Stimulated activated CD4-positive, alpha-beta T cell treated with anti-CD3 and anti-CD28 coated beads, TNF-alpha, amount 100 ng/mL, for 48 hours (primary cell): ENCODE measurements around the gene COL19A1.
"Not testable (repeated sequence)": the region's sequence is repeated elsewhere in the genome, so short reads cannot be mapped to it uniquely, and the experiment has no call there.

ENCODE experiments used
- DNase-seq, 3 donors: peaks; one replicate each; pipeline ENCODE4 v3.0.0-alpha.2; 2020; ENCODE audit warnings: low read depth in 3 of 3

Gene COL19A1

DNA sequence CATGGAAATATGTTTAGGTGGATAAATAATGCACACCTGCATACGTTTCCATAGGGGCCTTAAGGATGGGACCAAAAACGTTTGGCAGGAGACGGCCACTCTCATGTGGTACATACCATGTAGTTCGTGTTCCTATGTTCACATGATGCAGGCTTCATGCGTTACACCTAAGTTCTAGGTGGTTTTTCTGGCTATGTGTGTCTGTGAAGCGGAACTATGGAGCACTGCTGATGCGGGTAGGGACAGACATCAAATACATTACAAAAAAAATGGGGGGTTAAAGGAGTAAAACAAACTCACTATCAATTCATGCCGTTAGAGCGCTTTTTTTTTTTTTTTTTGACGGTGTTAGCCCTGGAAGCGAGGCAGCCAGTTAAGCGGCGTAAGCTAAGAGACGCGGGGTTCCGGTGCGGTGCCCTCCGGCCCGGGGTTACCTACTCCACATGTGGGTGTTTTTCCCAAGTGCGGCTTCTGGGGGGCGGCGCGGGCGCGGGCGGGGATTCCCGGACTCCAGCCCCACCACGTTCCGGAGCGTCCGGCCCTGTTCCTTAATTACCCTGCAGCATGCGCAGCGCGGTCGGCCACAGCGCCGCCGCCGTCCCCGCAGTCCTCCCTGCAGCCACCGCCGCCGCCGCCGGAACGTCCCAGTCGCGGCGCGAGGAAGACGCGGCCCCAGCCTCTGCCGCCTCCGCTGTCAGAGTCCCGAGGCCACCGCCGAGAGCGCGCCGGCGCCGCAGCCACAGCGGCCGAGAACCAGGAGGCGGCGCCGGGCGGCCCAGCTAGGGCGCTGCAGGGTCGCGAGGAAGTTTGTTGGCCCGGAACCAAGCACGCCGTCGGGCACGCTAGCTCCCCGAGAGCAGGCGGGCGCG lies 648 bp downstream of the COL19A1 start:
- DNase-seq: peak; percentile 26 to 36 (median 32)

DNA sequence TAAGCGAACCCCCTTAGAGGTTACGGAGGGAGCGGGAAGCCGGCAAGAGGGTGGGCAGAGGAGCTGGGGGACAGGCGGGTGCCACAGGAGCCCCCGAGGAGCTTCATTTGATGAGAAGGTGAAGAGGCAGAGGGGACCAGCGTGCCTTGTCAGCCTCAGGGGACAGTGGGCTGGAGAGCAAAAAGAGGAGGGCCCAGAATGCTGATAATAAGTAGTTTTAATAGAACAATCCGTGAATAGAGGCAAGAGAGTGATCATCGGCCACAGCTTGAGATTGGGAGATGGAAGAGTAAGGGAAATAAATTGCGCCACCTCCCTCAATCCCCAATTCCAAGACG lies 1.3 kb downstream of the COL19A1 start:
- no peak for DNase-seq

DNA sequence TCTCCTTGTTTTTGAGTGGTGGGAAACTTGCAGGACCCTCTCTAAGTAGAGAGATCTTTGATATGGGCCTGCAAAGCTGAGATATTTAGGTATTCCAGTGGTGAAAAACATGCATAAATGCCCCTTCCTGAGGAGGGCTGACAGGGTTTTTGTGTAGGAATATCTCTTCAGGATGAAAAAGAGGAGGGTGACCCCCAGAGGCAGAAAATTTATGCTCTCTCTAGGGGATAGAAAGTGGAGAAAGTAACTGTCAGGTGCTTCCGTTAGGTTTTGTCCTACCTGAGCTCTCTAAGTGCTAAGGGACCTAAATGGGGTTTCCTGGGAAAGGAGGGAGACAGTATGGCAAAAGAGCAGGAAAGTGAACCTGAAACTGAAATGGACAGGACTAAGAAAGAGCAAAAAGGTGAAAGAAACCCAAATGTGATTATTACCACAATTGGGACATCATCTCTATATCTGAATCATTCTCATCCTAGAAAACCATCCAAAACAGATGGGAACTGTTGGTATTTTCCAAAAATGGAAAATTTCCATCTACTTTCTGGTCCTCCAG lies 2.0 kb downstream of the COL19A1 start:
- DNase-seq: no peak

DNA sequence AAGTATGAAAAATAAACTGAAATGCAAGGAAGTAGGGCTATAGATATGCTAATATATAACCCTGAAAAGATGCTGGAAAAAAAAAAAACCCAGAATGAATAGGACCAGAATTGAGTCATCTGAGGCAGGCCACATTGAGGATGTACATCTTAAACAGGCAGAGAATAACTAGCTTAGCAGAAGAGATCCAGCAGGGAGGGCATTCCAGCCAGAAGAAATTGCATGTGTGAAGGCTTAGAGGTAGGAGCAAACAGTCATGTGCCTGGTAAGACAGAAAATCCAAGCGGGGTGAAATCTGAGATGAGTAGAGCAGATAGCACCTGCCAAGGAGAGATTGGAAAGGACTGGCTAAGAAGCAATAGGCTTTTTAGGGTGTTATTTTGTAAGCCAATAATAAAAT lies 2.6 kb downstream of the COL19A1 start:
- no peak for DNase-seq

DNA sequence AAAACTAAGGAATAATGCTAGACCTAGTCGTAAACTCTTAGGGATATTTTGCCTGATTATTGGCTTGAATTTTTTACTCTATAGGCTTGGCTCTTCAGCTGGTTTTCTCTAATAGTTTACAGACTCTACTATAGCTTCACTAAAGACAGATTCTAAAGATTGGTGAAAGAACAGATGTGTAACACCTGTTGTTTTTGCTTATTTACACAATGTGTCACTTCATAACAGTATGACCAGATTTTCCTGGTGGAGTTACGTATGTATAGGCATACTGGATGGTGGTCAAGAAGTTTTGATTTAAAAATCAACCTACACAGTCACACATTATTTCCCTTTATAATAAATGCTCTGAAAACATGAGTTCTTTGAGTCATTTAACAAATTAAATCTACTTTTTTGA lies 4.8 kb downstream of the COL19A1 start:
- DNase-seq: no peak

DNA sequence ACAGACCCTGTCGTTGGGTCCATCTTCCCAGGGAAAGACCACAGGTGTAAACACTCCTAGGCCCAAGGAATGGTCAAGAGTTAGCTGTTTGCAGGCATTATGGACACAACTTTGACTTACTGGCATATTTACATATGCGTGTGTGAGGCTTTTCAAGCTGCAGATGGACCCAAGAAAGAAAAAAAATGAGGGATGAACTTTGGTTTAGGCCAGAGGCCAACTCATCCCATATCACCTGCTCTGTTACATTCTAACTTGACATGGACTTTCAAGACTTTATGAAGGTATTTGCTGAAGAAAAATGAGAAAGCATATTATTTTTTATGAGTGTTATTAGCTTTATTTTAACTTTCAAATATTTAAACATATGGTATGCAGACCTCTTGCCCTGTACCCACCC lies 6.9 kb downstream of the COL19A1 start:
- DNase-seq: no peak

DNA sequence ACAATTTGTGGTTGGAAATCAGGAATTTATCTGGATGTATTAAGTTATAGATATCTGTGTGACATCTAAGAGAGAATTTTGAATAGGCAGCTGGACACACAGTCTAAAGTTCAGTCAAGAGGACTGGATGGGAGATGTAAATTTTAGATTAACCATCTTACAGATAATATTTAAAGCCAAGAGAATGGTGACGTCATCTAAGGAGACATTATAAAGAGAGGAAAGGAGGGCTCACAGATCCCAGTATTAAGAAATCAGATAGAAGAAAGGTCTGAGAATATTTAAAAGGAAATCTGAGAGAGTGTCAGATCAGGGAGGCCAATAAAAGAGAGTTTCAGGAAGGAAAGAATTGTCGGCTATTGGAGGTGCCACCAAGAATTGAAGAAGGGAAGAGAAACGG lies 9.4 kb downstream of the COL19A1 start:
- DNase-seq: no peak

DNA sequence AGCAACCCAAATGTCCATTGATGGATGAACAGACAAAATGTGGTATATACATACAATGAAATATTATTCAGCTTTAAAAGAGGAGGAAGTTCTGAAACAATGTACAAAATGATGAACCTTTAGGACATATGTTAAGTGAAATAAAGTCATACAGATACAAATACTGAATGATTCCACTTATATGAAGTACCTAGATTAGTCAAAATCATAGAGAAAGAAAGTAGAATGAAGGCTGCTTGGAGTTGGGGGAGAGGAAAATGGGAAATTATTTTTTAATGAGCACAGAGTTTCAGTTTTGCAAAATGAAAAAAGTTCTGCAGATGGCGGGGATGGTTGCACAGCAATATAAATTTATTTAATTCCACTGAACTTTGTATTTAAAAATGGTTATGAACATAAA lies 12.4 kb downstream of the COL19A1 start:
- DNase-seq: no peak

DNA sequence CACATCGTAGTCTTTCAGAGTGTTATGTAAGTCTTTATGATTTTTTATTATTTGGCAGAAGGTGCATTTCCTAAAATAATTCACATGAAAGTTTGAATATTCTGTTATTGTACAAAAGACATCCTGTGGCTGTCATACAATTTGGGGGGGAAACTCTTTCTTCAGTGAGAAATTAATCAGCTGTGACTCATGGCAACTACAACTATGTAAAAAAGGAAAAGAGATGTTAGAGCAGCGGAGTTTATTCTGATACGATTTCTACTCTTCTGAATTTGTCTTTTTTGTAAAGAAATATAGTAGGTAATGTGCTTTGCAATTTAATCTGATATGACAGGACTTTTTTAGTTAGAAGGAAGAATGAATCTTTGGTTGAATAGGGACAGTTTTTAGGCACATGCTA lies 14.2 kb downstream of the COL19A1 start:
- no peak for DNase-seq

DNA sequence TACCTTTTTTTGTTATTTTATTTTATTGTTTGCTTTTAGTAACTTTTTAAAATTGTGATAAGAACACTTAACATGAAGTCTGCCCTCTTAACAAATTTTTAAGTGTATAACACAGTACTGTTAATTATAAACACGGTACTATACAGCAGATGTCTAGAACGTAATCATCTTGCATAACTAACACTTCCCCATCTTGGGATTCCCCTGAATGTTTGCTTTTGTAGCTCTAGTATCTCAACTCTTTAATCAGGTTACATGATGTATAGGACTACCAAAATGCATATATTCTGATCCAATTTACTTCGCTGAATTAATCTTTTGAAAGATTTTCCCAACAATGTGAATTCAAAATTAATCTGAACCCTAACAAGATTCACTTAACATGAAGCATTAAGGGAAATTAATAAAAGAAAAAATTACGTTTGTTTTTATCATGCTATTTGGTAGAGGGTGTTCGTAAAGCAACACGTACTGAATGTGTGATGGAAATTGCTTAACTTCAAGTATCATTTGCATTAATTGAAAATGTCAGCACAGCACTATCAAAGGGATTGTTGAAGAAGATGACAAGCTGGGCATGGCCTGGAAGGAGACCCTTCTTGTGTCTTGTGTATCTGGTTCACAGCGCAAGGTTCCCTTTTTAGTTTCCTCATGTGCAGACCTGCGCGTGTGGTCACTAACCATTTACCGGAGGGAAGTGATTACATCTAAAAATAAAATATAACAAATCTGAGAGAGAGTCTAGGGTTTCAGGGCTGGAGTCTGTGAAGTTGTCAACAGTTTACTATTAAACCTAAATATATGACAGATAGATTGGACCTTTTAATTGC lies 15.2 kb downstream of the COL19A1 start:
- DNase-seq: no peak

DNA sequence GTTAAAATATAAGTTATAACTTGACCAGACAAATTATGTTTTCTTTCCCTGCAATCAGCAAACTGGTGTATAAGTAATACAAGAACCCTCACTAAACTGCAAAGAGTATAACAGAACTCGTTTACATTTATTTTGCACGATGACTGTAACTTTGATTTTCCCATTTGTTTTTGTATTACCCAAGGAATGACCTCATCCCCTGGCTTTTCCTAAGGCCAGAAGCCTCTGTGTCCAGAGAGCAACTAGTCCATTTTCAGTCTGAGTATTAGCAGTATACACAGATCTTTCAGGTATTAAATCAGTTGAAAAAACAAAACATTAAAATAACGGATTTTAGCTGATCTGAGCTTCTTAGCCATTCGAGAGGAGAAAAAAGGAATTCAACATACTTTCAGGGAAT lies 17.2 kb downstream of the COL19A1 start:
- DNase-seq: no peak

DNA sequence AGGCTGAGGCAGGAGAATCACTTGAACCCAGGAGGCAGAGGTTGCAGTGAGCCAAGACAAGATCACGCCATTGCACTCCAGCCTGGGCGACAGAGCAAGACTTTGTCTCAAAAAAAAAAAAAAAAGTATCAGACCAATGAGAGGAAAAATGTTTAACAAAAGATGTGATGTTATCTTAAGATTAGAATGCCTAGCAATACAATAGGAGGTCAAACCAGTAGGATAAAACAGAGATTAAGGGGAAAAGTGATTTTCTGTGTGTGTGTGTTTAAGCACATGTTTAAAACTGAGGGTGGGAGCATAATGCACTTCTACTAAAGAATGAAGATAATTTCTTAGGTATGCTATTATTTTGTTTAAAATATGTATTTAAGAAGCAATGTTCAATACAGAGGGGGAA lies 17.9 kb downstream of the COL19A1 start:
- DNase-seq: no peak

DNA sequence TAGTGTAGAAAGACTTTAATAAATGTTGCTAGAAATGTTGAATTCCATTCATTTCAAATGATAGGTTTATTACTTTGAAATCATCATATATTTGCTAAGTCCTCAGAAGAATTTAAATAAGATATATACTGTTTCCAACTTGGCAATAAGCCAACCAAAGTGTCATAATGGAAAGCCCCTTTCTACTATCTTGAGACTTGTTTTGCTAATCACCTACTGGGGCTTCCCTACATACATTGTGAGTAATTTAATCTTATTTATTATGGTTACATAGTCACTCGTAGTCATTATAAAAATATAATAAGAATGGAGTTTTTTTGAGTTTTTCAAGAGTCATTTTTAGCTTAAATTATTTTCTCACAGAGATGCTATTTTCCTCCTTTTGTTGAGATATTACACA lies 20.7 kb downstream of the COL19A1 start:
- no peak for DNase-seq

DNA sequence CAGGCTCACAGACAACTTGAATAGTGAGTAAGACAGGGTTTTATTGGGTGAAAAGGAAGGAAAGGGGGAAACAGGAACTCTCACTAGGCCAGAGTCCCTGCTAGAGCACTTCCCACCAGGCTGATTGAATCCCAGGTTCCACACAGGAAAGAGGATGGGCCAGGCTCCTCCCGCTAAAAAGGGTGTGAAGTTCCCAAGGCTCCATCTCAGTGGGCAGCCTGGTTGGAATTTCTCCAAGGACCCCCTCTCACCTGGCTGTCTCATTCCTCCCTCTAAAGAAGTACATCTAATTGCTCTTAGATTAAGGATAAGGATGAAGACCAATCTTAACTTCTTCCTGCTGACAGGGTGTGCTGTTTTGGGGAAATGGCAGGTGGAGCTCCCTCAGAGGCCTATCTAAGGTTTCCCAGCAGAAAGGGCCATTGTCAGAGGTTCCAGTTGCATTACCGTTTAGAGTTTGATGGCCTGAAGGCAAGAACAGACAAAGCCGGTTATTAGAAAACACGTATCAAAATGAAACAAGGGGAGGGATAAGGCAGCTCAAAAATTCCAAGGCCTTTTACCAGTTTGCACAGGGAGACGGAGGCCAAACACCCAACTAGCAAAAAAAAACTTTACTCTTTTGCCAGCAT lies 21.5 kb downstream of the COL19A1 start:
- no peak for DNase-seq

DNA sequence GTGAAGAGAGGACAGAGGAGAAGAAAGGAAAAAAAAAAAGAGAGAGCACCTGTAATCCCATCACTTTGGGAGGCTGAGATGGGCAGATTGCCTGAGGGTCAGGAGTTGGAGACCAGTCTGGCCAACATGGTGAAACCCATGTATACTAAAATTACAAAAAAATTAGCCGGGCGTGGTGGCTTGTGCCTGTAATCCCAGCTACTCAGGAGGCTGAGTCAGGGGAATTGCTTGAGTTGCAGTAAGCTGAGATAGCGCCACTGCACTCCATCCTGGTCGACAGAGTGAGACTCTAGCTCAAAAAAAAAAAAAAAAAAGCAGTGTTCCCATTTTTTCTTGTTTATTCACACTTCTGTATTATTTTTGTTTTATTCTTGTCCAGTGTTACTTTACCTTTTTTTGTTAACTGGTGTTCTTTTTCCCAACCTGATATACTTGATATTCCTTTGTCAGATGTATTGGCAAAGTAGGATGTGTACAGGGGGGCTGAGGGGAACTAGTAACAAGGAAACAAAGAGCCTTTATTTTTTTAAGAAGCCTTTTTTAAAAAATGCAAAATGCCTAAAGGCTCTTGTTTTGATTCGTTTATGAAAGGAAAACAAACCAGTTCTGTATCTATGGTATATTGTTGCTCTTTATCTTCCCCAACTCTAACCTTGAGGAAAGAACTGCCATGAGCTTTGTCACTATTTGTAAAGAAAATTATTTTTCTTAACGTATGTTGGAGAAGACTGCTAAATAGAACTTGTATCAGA lies 22.3 kb downstream of the COL19A1 start:
- no peak for DNase-seq

DNA sequence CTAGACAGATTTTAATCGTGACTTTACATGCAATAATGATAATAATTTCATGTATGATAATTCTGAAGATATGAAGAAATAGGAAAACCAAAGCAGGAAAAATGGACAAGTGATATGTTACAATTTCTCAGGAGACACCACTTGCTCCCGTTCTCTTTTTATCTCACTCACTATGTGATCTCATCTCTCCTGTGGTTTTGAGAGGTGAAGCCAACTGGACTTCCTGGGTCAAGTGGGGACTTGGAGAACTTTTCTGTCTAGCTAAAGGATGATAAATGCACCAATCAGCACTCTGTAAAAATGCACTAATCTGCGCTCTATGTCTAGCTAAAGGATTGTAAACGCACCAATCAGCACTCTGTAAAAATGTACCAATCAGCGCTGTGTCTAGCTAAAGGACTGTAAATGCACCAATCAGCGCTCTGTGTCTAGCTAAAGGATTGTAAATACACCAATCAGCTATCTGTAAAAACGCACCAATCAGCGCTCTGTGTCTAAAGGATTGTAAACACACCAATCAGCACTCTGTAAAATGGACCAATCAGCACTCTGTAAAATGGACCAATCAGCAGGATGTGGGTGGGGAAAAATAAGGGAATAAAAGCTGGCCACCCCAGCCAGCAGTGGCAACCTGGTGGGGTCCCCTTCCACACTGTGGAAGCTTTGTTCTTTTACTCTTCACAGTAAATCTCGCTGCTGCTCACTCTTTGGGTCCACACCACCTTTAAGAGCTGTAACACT lies 23.0 kb downstream of the COL19A1 start:
- DNase-seq: not testable (repeated sequence)

DNA sequence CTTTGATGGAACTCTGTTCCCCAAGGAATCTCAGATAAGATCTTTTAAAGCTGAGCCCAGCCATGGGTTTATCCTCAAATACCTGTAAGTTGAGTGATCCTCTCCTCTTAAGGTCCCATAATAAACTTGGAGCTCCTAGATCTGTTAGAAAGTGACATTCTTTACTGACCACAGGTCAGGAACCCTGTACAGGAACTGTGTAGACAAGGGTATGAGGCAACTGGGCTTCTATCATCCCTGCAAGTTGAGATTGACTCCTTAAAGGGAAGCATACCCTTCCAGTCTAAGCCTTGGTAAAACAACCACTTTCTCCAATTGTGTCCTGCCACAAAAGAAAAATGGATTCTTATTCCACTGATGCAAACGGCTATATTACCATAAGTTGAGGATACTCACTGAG lies 26.2 kb downstream of the COL19A1 start:
- DNase-seq: not testable (repeated sequence)

DNA sequence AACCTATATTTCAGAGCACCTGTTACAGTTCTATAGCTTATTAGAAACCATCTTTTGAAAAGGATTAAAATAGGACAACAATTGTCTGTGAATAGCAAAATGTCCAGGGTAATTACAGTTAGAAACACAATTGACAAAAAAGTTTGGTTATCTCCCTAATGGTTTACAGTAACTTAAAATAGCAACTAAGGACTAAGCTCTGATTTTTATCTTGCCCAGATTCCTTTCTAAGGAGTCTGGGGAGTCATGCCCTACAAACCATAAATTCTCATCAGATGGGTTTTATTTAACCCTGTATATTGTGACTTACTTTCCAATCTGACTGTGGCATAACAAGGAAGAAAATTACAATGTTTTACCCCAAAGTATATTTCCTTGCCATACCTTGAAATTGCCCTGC lies 26.9 kb downstream of the COL19A1 start:
- DNase-seq: not testable (repeated sequence)

DNA sequence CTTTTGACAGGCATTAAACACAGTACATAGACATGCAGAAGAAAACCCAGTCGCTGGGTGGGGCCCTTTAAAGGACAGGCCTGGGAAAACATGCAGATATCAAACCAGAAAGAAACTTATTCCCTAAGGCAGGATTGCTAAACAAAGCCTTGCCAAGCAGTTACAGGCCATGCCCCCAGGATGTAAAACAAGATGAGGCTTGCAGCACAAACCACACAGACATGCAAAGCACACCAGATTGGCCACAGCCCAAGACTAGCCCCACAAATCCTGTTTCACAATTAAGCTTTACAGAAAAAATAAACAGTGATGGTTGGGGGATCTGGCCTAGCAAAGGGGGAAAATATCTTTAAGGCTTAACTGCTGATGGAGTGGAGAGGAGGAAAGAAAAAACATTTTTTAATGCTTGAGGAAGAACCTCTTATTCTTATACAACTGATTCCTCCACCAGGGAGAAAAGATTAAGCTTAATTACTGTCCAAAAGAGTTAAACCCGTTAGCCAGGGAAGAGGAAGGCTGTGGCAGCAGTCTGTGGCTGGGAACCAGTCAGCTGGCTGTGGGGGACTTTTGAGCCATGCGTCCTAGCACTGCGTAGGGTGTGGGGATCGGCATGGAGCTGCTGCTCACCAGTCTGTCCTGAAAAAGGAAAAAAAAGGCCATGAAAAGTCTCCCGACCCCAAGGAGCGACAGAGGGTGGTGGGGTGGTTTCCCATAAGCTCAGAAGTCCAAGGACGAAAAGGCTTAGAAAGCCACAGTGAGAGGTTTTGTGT lies 28.4 kb downstream of the COL19A1 start:
- DNase-seq: no peak

DNA sequence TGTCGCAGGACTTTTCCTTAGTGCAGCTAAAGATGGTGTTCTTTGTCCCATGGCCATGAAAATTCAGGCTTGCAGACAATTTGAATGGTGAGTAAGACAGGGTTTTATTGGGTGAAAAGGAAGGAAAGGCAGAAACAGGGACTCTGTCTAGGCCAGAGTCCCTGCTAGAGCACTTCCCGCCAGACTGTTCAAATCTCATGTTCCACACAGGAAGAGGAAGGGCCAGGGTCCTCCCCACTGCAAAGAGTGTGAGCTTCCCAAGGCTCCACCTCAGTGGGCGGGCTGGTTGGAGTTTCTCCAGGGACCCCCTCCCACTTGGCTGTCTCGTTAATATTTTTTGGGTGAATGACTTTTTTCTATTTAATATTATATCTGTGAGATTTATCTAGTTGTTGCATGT lies 29.0 kb downstream of the COL19A1 start:
- DNase-seq: no peak
